ENCODE measurements around the gene NRSN2.

The NRSN2 gene

GRCh38 chr20:400454-401275 is 53.8 kb downstream of the NRSN2 start:
- Mint-ChIP-seq H3K36me3 (peaks cover 16% of the 10 kb centered on the region in 2 donors), H3K9me3 (no peaks in the 10 kb centered on the region), H3K27me3 (no peaks in the 10 kb centered on the region), H3K27ac (no peak overlapping the region), H3K4me1 (peaks cover 6 to 8% of the 10 kb centered on the region in 2 donors), H3K4me3 (no peak overlapping the region)
- no peak for DNase-seq
- ATAC-seq (replicated peaks), result no peak

- no peaks in the 10 kb centered on the region for H3K27me3 Mint-ChIP-seq
- peaks cover 8 to 11% of the 10 kb centered on the region in 2 donors for H3K4me1 Mint-ChIP-seq
- H3K27ac Mint-ChIP-seq, result no peak overlapping the region
- ATAC-seq (replicated peaks), result no peak
- no peak for DNase-seq
- H3K36me3 Mint-ChIP-seq, result peaks cover 8 to 12% of the 10 kb centered on the region in 2 donors
- no peak overlapping the region for H3K4me3 Mint-ChIP-seq
- no peaks in the 10 kb centered on the region for H3K9me3 Mint-ChIP-seq
Measured at GRCh38 chr20:401682-402495, 55.0 kb downstream of the NRSN2 start.

- Mint-ChIP-seq H3K36me3 (peaks cover 5 to 7% of the 10 kb centered on the region in 2 donors), H3K9me3 (no peaks in the 10 kb centered on the region), H3K27me3 (no peaks in the 10 kb centered on the region), H3K4me3 (no peak overlapping the region), H3K27ac (no peak overlapping the region), H3K4me1 (peaks cover 15 to 17% of the 10 kb centered on the region in 2 donors)
- DNase-seq, result no peak
- ATAC-seq (replicated peaks), result no peak
Measured at GRCh38 chr20:402496-402885, 55.6 kb downstream of the NRSN2 start.

GRCh38 chr20:402898-403581 is 56.1 kb downstream of the NRSN2 start:
- ATAC-seq (replicated peaks) (no peak), DNase-seq (no peak)
- Mint-ChIP-seq H3K9me3 (no peaks in the 10 kb centered on the region), H3K4me1 (peaks cover 15 to 18% of the 10 kb centered on the region in 2 donors), H3K27me3 (no peaks in the 10 kb centered on the region), H3K27ac (no peak overlapping the region), H3K36me3 (peaks cover 0 to 5% of the 10 kb centered on the region in 2 donors), H3K4me3 (no peak overlapping the region)

GRCh38 chr20:403582-403957 is 56.7 kb downstream of the NRSN2 start:
- Mint-ChIP-seq H3K27me3 (no peaks in the 10 kb centered on the region), H3K27ac (no peak overlapping the region), H3K4me3 (no peak overlapping the region), H3K4me1 (peaks cover 15 to 18% of the 10 kb centered on the region in 2 donors), H3K9me3 (no peaks in the 10 kb centered on the region), H3K36me3 (peaks cover 0 to 2% of the 10 kb centered on the region in 2 donors)
- DNase-seq (no peak), ATAC-seq (replicated peaks) (no peak)

GRCh38 chr20:404088-404487 is 57.2 kb downstream of the NRSN2 start:
- Mint-ChIP-seq H3K27ac (no peak overlapping the region), H3K4me1 (peaks cover 18 to 21% of the 10 kb centered on the region in 2 donors), H3K27me3 (no peaks in the 10 kb centered on the region), H3K9me3 (no peaks in the 10 kb centered on the region), H3K4me3 (no peak overlapping the region), H3K36me3 (peaks cover 4% of the 10 kb centered on the region in 2 donors)
- ATAC-seq (replicated peaks) (no peak), DNase-seq (no peak)

Data from stimulated activated naive B cell treated with anti-CD40 and anti-IgM and Interleukin-4, amounts not matched to agents 10 μg/mL and 1 μg/mL and 100 μg/mL, for 72 hours (primary cell).